Breast epithelium (tissue), 3 donors: Measurements from ENCODE around the gene DR1.

Source experiments
- POLR2A ChIP-seq: fragments of 450-650 bp; IDR thresholded peaks from one replicate; pipeline ENCODE4 v1.6.1; 2016; ENCODE audit warnings: antibody characterized with exemption, mild to moderate bottlenecking, moderate library complexity
- POLR2AphosphoS5 ChIP-seq, 3 donors: sonication (generic); formaldehyde crosslinking; IDR thresholded peaks; one replicate each; pipeline ENCODE4 v1.6.1; 2017; ENCODE audit warnings: antibody characterized with exemption in 3 of 3
- TF ChIP-seq, protein P1 (sequence below), 3 donors: fragments of 450-650 bp; IDR thresholded peaks; one replicate each; pipeline ENCODE4 v1.5.1; 2016 to 2017; ENCODE audit warnings: antibody characterized with exemption in 3 of 3, mild to moderate bottlenecking in 3 of 3, moderate library complexity in 3 of 3

DNA sequence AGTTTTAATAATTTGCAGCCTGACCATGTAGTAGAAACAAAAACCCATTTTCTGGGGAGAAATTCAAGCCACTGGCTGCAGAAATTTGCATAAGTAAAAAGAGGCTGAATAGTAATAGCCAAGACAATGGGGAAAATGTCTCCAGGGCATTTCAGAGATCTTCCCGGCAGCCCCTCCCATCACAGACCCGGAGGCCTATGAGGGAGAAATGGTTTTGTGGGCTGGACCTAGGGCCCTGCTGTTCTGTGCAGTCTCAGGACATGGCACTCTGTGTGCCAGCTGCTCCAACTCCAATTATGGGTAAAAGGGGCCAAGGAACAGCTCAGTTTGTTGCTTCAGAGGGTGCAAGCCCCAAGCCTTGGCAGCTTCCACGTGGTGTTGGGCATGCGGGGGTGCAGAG is 62.5 kb downstream of the DR1 start:
- TF ChIP-seq, protein P1, sequence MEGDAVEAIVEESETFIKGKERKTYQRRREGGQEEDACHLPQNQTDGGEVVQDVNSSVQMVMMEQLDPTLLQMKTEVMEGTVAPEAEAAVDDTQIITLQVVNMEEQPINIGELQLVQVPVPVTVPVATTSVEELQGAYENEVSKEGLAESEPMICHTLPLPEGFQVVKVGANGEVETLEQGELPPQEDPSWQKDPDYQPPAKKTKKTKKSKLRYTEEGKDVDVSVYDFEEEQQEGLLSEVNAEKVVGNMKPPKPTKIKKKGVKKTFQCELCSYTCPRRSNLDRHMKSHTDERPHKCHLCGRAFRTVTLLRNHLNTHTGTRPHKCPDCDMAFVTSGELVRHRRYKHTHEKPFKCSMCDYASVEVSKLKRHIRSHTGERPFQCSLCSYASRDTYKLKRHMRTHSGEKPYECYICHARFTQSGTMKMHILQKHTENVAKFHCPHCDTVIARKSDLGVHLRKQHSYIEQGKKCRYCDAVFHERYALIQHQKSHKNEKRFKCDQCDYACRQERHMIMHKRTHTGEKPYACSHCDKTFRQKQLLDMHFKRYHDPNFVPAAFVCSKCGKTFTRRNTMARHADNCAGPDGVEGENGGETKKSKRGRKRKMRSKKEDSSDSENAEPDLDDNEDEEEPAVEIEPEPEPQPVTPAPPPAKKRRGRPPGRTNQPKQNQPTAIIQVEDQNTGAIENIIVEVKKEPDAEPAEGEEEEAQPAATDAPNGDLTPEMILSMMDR (IDR thresholded peaks at IDR 0.05) = no peak
- TF ChIP-seq POLR2A (no peak), POLR2AphosphoS5 (IDR thresholded peaks at IDR 0.05) (no peak)
